GM18909 (cell line): ENCODE results near the gene OR56A4.
A peak's percentile ranks its signal among the peaks of the same experiment; 100 is the strongest.

Source experiments
- ATAC-seq: cut with Tn5 transposase; IDR thresholded peaks from one replicate; pipeline ENCODE4 v1.9.1; 2021; ENCODE audit warnings: mild to moderate bottlenecking; ENCODE audit not compliant: unreplicated experiment, poor library complexity

Gene OR56A4, protein sequence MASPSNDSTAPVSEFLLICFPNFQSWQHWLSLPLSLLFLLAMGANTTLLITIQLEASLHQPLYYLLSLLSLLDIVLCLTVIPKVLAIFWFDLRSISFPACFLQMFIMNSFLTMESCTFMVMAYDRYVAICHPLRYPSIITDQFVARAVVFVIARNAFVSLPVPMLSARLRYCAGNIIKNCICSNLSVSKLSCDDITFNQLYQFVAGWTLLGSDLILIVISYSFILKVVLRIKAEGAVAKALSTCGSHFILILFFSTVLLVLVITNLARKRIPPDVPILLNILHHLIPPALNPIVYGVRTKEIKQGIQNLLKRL

DNA sequence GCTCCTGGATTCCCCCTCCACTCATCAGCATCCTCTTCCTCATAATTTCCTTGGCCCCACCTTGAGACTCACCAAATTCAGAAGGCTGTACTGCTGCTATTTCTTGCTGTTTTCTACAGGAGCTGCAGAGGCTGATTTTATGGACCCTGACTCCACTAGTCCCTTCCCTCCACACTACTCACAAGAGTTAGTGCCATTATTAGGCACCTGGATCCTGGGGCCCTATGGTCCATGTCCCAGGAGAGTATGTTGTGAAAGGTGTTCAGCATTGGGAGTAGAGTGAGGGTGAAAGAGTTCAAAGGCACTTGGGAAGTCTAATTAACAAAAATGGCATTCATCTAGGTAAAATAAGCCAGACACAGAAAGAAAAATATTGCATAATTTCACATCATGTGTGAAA, at the start of gene OR56A4:
TSS of gene OR56A4 (minus strand) at position 101 of the 400 bp plus-strand sequence. CDS start 3,954 bp downstream, outside the sequence.
- no peak for ATAC-seq

DNA sequence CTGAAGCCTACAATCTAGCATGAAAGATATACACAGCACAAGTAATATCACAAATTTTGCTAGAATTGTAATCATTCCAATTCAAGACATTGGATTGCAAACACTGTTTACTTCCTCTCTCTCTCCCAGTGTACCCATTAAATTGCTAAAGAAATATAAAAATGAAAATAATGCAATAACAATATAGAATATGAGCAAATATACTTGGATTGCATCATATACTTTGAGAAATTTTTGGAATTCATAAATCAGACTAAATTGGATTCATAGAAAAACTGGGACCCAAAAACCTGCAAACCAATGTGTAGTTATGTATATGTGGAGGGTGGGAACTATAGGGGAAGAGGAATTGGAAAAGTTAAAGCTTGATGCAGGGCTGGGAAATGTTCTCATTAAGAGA, 48.8 kb upstream of the OR56A4 start:
- no peak for ATAC-seq

DNA sequence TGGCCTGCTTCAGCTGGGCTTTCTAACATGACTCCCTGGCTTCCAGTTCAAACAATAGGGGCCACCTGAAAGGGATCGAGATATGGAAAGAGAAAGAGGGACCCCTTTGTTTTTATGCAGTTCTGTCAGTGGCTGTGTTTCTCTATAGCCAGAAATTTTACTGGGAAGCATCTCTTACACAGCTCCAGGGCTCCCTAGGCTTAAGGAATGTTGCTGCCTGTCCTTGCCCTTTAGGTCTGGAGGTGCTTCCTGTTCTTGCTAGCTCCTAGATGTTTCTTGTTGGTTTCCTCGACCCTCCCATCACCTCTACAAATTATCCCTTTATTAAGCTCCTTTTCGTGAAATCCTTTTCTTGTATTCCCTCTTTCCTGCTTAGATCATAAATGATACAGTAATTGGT, 45.6 kb upstream of the OR56A4 start:
- ATAC-seq, result no peak

DNA sequence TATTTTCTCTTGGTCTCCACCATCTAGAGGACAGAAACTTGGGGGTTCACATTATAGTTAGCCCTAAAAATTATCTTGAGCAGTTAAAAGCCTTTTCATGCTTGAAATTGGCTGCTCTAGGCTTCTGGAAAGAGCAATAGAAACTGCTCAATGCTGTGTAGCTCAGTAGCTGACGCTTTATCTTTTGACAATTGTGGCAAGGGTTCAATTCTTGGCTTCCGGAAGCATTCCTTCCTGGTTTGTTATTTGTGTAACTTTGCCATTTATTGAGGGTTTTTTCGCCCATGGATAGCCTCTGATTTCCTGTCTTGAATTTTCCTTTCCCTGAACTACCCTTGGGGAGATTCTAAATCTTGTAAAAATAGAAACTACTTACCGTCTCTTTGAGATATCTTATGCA, 34.1 kb upstream of the OR56A4 start:
- ATAC-seq, result no peak

DNA sequence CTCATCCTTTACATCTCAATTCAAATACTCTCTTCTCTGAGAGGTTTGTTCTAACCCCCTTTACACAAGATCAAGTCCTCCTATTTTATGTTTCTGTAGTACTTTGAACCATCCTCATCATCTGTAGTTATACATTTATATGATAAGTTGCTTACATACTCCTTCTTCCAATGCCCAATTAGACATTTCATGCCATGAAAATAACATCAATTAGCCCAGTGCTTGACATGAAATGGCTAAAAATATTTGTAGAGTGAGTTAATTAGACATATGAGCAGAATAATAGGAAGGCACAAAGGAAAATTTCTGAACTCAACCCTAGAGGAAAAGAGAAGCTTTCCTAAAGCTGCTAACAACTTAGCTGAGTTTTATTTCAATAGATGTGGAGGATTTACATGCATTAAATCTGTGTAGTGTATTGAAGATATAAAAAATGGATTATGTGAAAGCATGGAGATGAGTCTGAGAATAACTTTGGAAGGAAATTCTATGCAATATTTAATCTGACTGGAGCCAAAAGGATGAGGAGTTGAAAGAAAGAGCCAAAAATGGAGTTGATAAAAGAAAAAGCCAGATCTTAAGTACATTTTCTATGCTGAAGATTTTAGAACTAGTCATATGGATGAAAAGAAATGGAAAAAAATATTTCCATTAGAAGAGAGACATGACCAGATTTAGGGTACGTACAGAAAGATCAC, 24.1 kb upstream of the OR56A4 start, which contains the start of gene OR56A1:
TSS of gene OR56A1 (minus strand) at position 51 of the 698 bp plus-strand sequence. CDS start 3,066 bp downstream, outside the sequence.
- ATAC-seq, result no peak

DNA sequence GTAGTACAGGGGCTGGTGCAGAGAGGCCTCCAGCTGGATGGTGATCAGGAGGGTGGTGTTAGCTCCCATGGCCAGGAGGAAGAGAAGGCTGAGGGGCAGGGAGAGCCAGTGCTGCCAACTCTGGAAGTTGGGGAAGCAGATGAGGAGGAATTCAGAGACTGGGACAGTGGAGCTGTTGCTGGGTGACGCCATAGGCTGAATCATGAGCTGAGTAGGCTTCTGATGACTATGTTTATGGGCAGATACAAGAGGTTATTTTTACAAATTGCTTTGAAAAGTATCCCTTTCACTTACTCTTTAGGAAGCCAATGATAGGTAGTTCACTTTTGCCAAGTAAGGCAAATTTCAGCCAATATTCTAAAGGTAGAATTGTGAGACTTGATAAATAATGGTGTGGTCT, 20.8 kb upstream of the OR56A4 start:
- no peak for ATAC-seq

DNA sequence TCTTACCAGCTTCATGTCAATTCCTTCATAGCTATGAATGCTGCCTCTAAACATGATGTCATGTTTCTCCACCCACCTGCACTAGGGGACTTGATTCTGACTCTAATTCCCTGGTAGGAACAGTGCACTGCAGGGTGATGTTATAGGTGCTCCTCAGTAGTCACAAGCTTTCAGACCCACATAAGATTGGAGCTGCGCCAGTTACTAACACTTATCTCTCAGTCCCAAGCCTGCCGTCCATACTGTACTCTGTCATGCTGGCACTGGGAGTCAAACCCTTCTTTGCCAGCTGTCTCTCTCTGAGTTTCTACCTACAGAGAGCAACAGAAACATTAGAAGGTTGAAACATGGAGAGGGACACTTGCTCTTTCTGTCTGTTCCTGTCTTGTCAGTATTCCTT, 18.3 kb upstream of the OR56A4 start:
- ATAC-seq, result no peak

GRCh38 chr11:6022956-6023355, 16.2 kb upstream of the OR56A4 start:
- ATAC-seq, result no peak

DNA sequence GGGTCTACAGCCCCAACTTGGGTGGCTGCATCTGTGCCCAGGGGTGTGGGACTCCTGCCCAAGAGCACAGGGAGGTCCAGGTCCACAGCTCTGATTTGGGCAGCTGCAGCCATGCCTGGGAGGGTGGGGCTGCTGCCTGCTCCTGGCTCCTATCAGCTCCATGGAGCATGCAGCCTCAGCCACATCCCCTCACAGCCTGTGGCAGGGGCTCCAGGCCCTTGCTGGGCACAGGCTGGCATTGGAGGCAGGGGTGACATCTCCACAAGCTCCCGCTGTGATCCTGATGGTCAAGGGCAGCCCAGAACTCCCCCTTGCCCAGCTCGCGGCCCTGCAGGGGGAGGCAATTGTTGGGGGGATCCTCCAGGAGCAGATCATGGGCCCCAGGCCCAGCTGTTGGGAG, 6.3 kb upstream of the OR56A4 start:
- ATAC-seq, result no peak

GRCh38 chr11:6012035-6012668, 5.4 kb upstream of the OR56A4 start:
- ATAC-seq, result no peak

DNA sequence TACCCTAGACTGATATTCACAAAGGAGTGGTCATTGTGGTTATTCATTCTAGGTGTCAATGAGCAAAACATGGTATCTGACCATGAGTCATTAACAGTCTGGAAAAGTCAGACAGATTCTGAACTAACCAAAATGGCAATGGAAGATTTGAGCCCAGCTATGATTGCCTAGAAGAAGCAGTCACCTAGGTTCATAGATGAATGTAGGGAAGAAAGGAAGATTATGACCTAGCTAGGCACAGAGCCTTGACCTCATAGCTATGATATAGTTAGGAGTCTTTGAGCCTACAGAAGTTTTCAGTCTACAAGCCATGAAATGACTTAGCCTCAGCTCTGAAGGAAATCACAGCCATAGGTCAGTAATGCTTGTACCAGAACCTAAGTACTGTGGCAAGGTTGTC, 351 bp downstream of the OR56A4 start:
- ATAC-seq, result no peak

DNA sequence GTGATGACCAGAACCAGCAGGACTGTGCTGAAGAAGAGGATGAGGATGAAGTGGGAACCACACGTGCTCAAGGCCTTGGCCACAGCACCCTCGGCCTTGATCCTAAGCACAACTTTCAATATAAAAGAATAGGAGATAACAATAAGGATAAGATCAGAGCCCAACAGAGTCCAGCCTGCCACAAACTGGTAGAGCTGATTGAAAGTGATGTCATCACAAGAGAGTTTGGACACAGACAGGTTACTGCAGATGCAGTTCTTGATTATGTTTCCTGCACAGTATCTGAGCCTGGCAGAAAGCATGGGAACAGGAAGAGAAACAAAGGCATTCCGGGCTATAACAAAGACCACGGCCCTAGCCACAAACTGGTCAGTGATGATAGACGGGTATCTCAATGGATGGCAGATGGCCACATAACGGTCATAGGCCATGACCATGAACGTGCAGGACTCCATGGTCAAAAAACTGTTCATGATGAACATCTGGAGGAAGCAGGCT, 4.5 kb downstream of the OR56A4 start:
- no peak for ATAC-seq

- ATAC-seq, result no peak
Observed at GRCh38 chr11:5994791-5995190, 12.0 kb downstream of the OR56A4 start.

DNA sequence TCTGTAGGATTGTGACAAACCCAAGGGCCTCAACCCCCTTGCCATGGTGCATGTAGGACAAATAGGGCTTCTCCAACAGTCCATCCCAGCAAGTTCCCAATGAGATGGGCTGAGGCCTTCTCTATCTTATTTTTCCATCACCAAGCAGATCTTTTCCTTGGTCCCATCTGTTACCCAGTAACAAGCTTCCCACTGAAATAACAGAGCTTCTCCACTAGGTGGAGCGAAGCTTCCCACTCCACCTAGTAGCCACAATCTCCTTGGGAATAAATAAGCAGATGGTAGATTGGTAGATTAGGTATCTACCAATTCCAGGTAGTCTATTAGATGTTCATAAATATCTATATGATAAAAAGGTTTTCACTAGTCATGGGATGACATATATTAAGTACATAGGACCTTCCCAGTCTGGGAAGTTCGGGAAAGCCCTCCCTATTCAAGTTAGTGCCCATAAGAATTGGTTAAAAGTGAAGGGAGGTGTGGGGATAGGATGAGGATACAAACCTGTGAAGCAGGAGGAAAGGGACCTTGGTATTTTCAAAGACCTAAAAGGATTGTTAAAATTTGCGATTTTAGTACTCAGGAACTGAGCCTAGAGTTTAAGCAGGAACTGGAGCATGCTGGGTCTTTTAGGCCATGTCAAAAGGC, 14.0 kb downstream of the OR56A4 start:
- ATAC-seq, result peak; percentile 44

GRCh38 chr11:5992150-5992549, 14.6 kb downstream of the OR56A4 start:
- no peak for ATAC-seq

DNA sequence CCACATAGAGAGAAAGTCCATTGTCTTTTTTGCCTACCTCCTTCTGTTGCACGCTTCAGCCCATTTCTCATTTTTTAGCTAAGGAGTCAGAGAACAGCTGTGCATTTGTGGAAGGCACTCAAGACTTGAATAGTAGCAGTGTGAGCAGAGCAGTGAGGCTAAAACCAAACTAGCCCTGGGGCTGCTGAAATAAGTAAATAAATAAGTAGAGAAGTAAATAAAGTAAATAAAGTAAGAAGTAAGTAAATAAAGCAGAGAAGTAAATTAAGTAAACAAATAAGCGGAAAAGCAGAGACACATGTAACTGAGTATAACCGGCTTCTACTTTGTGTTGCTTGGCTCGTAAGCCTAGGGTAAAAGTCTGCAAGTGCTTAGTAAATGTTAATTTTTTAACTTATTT, 17.5 kb downstream of the OR56A4 start:
- no peak for ATAC-seq

- no peak for ATAC-seq
Observed at GRCh38 chr11:5986885-5987284, 19.9 kb downstream of the OR56A4 start, which contains the start of gene OR52L1. TSS of gene OR52L1 (minus strand) at chr11:5986985. CDS start at chr11:5986930, 55 bp downstream.

DNA sequence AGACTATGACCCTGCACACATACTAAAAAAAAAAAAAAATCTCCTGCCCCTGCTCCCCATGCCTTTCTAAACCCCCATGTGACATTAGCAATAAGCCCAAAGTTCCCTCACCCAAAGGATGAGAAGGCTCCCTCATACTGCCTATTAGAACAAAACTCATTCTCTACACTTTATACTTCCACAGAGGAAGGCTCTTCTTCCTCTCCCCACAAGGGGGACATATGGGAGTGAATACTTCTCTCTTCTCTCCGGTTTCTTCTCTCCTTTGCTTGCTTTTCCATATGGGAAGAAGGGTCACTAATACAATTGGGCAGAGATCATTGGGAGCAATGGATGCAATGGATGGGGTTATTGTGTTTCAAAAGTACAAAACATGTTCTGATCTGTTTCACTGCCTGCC, 23.3 kb downstream of the OR56A4 start:
- no peak for ATAC-seq

- ATAC-seq, result no peak
Observed at GRCh38 chr11:5973530-5973929, 33.2 kb downstream of the OR56A4 start.

- no peak for ATAC-seq
Observed at GRCh38 chr11:5968394-5968793, 38.4 kb downstream of the OR56A4 start, which contains the start of gene OR56A5. TSS of gene OR56A5 (minus strand) at chr11:5968494. CDS start at chr11:5968494, 0 bp downstream.
